Mononuclear cell (primary cell): ENCODE results near the gene KIAA1328. TPM values are rescaled to one million over a fixed set of nuclear protein-coding genes. Genes with fewer than 3 reads are reported as not detected.
"Not testable (repeated sequence)": the region's sequence is repeated elsewhere in the genome, so short reads cannot be mapped to it uniquely, and the experiment has no call there.

Experiments
- H3K27me3 ChIP-seq: 2 replicates; pipeline ENCODE4 v1.6.0; 2011; ENCODE audit warnings: low read length, control low read depth; ENCODE audit not compliant: insufficient read depth
- H3K4me1 ChIP-seq: 2 replicates; pipeline ENCODE4 v1.5.1; 2011; ENCODE audit warnings: mild to moderate bottlenecking, low read length, control low read depth; ENCODE audit not compliant: insufficient read depth
- H3K4me3 ChIP-seq: 2 replicates; pipeline ENCODE4 v1.5.1; 2011; ENCODE audit warnings: mild to moderate bottlenecking, low read length, moderate library complexity
- H3K9me3 ChIP-seq: 2 replicates; pipeline ENCODE4 v1.5.1; 2011; ENCODE audit warnings: low read depth, mild to moderate bottlenecking, control low read depth, low read length
- total RNA-seq: library from RNA; depleted of rRNA; stranded (reverse); fragments of >200 nt; gene quantifications from one replicate; pipeline ENCODE4 v1.2.3, GENCODE V29; 2012

Gene KIAA1328
- total RNA-seq, 1 donor, result 11.8 TPM

GRCh38 chr18:36888778-36889177 lies 59.9 kb downstream of the KIAA1328 start:
- H3K4me1 ChIP-seq, result no peaks in the 10 kb centered on the region
- no peaks in the 10 kb centered on the region for H3K9me3 ChIP-seq
- no peak overlapping the region for H3K4me3 ChIP-seq
- no peaks in the 10 kb centered on the region for H3K27me3 ChIP-seq

GRCh38 chr18:36889321-36889720 lies 60.4 kb downstream of the KIAA1328 start:
- Histone ChIP-seq H3K4me1 (no peaks in the 10 kb centered on the region), H3K9me3 (no peaks in the 10 kb centered on the region), H3K4me3 (no peak overlapping the region), H3K27me3 (no peaks in the 10 kb centered on the region)

- H3K4me3 ChIP-seq, result no peak overlapping the region
- no peaks in the 10 kb centered on the region for H3K27me3 ChIP-seq
- H3K4me1 ChIP-seq, result no peaks in the 10 kb centered on the region
- H3K9me3 ChIP-seq, result no peaks in the 10 kb centered on the region
These were observed 60.8 kb downstream of the KIAA1328 start for GRCh38 chr18:36889742-36890141.

- H3K27me3 ChIP-seq, result no peaks in the 10 kb centered on the region
- H3K4me1 ChIP-seq, result no peaks in the 10 kb centered on the region
- H3K9me3 ChIP-seq, result no peaks in the 10 kb centered on the region
- H3K4me3 ChIP-seq, result no peak overlapping the region
These were observed 61.7 kb downstream of the KIAA1328 start for GRCh38 chr18:36890598-36890997.

GRCh38 chr18:36893227-36893626 lies 64.3 kb downstream of the KIAA1328 start:
- Histone ChIP-seq H3K9me3 (no peaks in the 10 kb centered on the region), H3K4me3 (no peak overlapping the region), H3K27me3 (no peaks in the 10 kb centered on the region), H3K4me1 (no peaks in the 10 kb centered on the region)

GRCh38 chr18:36895606-36896005 lies 66.7 kb downstream of the KIAA1328 start:
- H3K4me1 ChIP-seq, result no peaks in the 10 kb centered on the region
- no peaks in the 10 kb centered on the region for H3K9me3 ChIP-seq
- no peak overlapping the region for H3K4me3 ChIP-seq
- no peaks in the 10 kb centered on the region for H3K27me3 ChIP-seq

- Histone ChIP-seq H3K4me3 (no peak overlapping the region), H3K27me3 (no peaks in the 10 kb centered on the region), H3K9me3 (no peaks in the 10 kb centered on the region), H3K4me1 (no peaks in the 10 kb centered on the region)
These were observed 68.3 kb downstream of the KIAA1328 start for GRCh38 chr18:36897253-36897652.

GRCh38 chr18:36899289-36899688 lies 70.4 kb downstream of the KIAA1328 start:
- no peaks in the 10 kb centered on the region for H3K4me1 ChIP-seq
- no peaks in the 10 kb centered on the region for H3K27me3 ChIP-seq
- no peak overlapping the region for H3K4me3 ChIP-seq
- H3K9me3 ChIP-seq, result no peaks in the 10 kb centered on the region

GRCh38 chr18:36900466-36900865 lies 71.5 kb downstream of the KIAA1328 start:
- Histone ChIP-seq H3K9me3 (no peaks in the 10 kb centered on the region), H3K27me3 (no peaks in the 10 kb centered on the region), H3K4me3 (no peak overlapping the region), H3K4me1 (no peaks in the 10 kb centered on the region)

GRCh38 chr18:36901277-36901701 lies 72.4 kb downstream of the KIAA1328 start:
- Histone ChIP-seq H3K9me3 (no peaks in the 10 kb centered on the region), H3K4me3 (no peak overlapping the region), H3K4me1 (no peaks in the 10 kb centered on the region), H3K27me3 (no peaks in the 10 kb centered on the region)

- Histone ChIP-seq H3K9me3 (no peaks in the 10 kb centered on the region), H3K27me3 (no peaks in the 10 kb centered on the region), H3K4me3 (no peak overlapping the region), H3K4me1 (no peaks in the 10 kb centered on the region)
These were observed 74.4 kb downstream of the KIAA1328 start for GRCh38 chr18:36903215-36903928.

- Histone ChIP-seq H3K9me3 (no peaks in the 10 kb centered on the region), H3K4me1 (no peaks in the 10 kb centered on the region), H3K27me3 (no peaks in the 10 kb centered on the region), H3K4me3 (no peak overlapping the region)
These were observed 76.6 kb downstream of the KIAA1328 start for GRCh38 chr18:36905571-36905970.

GRCh38 chr18:36909282-36909681 lies 80.4 kb downstream of the KIAA1328 start:
- not testable (repeated sequence) for H3K27me3 ChIP-seq, H3K4me1 ChIP-seq, H3K4me3 ChIP-seq, H3K9me3 ChIP-seq

- Histone ChIP-seq H3K27me3 (no peaks in the 10 kb centered on the region), H3K4me1 (peaks cover 5% of the 10 kb centered on the region), H3K4me3 (no peak overlapping the region), H3K9me3 (no peaks in the 10 kb centered on the region)
These were observed 84.0 kb downstream of the KIAA1328 start for GRCh38 chr18:36912887-36913286.

- Histone ChIP-seq H3K9me3 (no peaks in the 10 kb centered on the region), H3K4me3 (no peak overlapping the region), H3K4me1 (peaks cover 3% of the 10 kb centered on the region), H3K27me3 (no peaks in the 10 kb centered on the region)
These were observed 89.0 kb downstream of the KIAA1328 start for GRCh38 chr18:36917907-36918306.

- H3K4me1 ChIP-seq, result no peaks in the 10 kb centered on the region
- no peaks in the 10 kb centered on the region for H3K9me3 ChIP-seq
- no peaks in the 10 kb centered on the region for H3K27me3 ChIP-seq
- no peak overlapping the region for H3K4me3 ChIP-seq
These were observed 100.7 kb downstream of the KIAA1328 start for GRCh38 chr18:36929601-36930000.
